H1 (cell line): ENCODE measurements around the gene ZNF609. TPM values are rescaled to one million over a fixed set of nuclear protein-coding genes. Genes with fewer than 3 reads are reported as not detected.

ENCODE experiments used
- BCL11A ChIP-seq, 2 experiments: IDR thresholded peaks; one replicate each; pipeline ENCODE4 v1.6.1; 2011; ENCODE audit warnings: low read depth in 2 of 2, low read length in 2 of 2, mild to moderate bottlenecking in 2 of 2
- JUND ChIP-seq: IDR thresholded peaks from 2 replicates; pipeline ENCODE4 v1.6.1; 2011; ENCODE audit warnings: mild to moderate bottlenecking, improper control_type of control experiment, low read length
- YY1 ChIP-seq: IDR thresholded peaks from 2 replicates; pipeline ENCODE4 v1.6.1; 2011; ENCODE audit warnings: low read depth, mild to moderate bottlenecking, low read length
- polyA plus RNA-seq, 7 experiments: library from polyadenylated mRNA; depleted of rRNA in 3 of 7; stranded (reverse) in 5 of 7; unstranded in 2 of 7; fragments of >200 nt in 5 of 7; fragments of 200-250 nt in 2 of 7; gene quantifications; 1 replicate in 5 of 7; 2 replicates in 1 of 7; 4 replicates in 1 of 7; pipeline versions ENCODE4 v1.2.1 to v1.2.3, GENCODE V29; 2011 to 2013; ENCODE audit warnings: missing spikeins in 2 of 7, mixed read lengths in 2 of 7
- total RNA-seq: library from RNA; stranded (reverse); fragmentation: NEBNext Ultra II Directional; extraction: Animal tissue kit (Norgen Biotek cat#: 25700); gene quantifications from 2 replicates; pipeline ENCODE4 v1.2.1, GENCODE V29; 2021

Gene ZNF609
- total and polyA plus RNA-seq, 2 of the 8 experiments (the other 6 are each of a cell fraction or from before 2014, with no cell fraction given), result 15.5 to 47.8 TPM

DNA sequence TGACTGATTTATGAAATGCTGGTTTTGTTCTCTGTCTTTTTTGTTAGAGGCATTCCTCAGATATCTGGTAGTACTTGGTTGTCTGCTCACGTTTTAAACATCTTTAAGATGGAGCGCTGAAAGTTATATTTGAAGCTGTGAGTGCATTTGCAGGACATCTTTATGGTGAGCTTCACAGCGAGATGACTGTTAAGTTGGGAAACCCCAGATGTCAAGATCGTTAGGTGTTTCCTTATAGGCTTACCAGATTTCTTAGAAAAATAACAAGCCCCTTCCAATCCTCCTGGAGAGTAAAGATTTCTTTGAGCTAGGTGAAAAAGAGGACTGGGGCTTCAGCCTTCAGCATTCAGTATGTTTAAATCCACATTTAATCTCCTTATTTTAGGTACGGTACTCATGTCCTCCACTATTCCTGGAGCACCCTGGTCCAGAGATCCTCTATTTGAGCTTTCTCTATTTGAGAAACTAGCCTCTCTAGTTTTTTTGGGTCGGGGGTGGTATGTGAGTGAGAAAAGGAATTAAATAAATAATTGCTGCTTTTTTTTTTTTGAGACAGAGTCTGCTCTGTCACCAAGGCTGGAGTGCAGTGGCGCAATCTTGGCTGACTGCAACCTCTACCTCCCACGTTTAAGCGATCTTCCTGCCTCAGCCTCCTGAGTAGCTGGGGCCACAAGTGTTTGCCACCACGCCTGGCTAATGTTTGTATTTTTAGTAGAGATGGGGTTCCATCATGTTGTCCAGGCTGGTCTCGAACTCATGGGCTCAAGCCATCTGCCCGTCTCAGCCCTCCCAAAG, 72.3 kb downstream of the ZNF609 start (continued):
- TF ChIP-seq BCL11A (IDR thresholded peaks at IDR 0.05; ENCODE audit: low read depth in 2 of 2, low read length in 2 of 2) (no peak), YY1 (no peak), JUND (no peak)
